Measurements from ENCODE around the gene OR10AG1.

OR10AG1 gene, protein sequence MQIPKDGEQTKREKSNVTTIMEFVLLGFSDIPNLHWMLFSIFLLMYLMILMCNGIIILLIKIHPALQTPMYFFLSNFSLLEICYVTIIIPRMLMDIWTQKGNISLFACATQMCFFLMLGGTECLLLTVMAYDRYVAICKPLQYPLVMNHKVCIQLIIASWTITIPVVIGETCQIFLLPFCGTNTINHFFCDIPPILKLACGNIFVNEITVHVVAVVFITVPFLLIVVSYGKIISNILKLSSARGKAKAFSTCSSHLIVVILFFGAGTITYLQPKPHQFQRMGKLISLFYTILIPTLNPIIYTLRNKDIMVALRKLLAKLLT

DNA sequence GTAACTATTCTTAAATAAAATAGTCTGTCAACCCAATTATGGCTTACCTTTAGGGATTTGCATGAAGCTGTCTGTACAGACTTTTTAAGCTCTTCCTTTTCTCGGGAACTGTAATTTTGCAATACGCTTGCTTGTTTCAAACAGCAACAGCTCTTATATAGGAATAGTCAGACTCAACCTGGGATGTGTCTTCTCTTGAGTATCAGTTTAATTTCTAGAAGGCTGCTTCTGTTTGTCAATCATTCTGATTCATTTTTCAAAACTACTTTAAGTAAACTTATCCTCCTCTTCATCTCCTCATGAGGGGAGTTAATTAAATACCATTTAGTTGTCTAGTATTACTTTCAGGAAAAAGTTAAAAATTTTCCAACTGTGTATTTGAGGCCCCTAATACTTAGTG, at the start of gene OR10AG1:
OR10AG1 (minus strand) TSS at position 101 of the 400 bp plus-strand sequence; CDS start at position 63, 38 bp downstream.
- DNase-seq (ENCODE audit: low read depth, low spot score): no peak

DNA sequence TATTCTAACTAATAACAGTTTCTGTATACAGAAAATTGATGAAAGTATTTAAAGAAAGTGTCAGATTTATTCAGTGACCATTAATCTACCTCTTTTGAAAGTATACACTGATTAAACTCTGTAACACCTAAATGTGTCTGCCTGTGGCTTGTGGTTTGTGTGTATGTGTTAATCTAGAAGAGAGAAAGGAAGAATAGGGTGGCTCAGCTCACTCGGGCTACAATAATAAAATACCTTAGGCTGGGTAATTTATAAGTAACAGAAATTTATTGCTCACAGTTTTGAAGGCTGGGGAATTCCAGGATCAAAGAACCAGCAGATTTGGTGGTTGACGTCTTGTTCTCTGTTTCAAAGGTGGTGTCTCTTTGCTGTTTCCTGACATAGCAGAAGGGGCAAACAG, 44.1 kb upstream of the OR10AG1 start:
- DNase-seq (ENCODE audit: low read depth, low spot score): no peak

DNA sequence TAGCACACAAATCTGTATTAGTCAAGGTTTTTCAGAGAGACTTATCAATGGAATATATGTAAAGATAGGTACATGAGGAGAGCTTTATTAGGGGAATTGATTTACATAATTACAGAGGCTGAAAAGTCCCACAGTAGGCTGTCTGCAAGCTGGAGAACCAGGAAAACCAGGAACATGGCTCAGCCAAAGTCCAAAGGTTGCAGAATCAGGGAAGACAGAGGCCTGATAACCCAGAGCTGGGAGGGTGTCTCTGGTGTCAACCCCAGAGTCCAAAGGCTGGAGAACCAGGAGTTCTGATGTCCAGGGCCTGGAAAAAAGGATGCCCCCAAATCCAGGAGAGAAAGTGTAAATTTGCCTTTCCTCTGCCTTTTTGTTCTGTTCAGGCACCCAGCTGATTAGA, 41.0 kb upstream of the OR10AG1 start:
- no peak for DNase-seq (ENCODE audit: low read depth, low spot score)

DNA sequence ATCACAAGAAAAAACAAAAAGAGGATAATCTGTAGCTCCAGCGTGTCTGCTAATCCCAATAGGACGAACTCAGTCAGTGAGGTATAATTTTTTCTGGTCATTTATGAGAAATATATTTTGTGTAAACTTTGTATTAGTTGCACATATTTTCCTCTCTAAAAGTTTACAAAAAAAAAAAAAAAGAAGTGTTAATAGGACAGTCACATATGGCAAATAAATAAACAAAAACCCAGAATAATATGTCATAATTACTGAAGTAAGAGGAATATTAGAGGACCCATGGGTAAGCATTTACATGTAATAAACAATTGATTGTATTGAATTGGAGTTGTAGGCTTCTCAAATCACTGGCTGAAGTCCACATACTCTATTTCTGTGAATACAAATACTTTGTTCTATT, 24.8 kb upstream of the OR10AG1 start, which contains the start of gene OR5F1:
OR5F1 (minus strand) TSS at position 101 of the 400 bp plus-strand sequence; CDS start at position 101, 0 bp downstream.
- DNase-seq (ENCODE audit: low read depth, low spot score): no peak

DNA sequence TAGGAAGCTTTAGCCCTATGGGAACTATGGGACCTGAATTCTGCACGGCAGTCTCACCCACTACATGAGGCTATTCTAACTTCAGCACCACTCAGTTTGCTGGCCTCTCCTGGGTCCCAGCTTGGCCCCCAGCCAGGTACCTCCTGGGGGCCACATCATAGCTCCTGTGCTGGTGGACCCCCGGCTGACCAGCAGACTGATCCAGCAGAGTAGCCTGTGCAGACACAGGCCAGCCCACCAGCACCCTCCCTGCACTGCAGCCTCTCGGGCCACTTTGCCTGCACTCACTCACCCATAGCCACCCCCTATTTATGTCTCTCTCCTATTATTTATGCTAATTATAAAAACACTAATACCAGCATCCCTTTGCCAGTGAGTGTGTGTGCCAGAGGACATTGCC, 1.2 kb upstream of the OR10AG1 start:
- no peak for DNase-seq (ENCODE audit: low read depth, low spot score)

DNA sequence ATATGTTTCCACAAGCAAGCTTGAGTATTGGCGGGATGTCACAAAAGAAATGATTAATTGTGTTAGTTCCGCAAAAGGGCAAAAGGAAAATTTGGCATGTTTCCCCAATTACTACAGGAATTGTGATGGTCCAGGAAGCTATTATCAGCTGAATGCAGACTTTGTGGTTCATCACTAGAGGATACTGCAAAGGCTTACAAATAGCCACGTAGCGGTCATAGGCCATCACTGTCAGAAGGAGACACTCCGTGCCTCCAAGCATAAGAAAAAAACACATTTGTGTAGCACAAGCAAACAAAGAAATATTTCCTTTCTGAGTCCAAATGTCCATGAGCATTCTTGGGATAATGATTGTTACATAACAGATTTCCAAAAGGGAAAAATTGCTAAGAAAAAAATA, 1.8 kb downstream of the OR10AG1 start:
- DNase-seq (ENCODE audit: low read depth, low spot score): no peak

DNA sequence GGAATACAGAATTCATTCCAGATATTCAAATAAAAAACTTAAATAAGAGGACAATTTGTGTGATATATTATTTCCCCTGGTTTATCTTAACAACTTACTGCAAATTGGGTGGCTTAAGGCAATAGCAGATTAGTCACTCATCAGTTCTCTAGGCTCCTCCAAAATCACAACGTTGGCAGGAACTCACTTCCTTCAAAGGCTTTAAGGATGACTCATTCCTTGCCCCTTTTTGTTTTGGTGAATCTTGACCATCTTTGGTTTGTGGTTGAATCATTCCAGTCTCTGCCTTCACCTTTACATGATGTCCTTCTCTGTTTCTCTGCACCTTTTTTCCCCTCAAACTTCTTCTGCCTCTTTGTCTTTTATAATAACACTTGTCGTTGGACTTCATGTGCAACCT, 3.4 kb downstream of the OR10AG1 start:
- DNase-seq (ENCODE audit: low read depth, low spot score): no peak

DNA sequence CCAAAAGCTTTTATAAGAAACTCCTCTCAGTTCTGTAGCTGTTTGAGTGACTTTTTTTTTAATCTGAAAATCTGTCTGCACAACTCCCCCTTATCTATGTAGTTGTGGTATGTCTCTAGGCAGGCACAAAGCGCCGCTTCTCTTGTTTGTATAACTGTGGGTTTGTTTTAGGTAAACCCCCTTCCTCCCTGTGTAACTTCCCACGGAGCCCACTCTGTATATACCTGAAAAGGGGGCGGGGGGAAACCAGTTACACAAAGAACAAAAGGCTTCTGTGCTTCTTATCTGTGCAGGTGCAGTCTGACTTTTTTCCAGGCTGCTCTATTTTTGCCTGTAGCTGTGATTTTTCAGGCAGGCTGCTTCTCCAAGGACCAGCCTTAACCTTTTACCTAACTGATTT, 13.2 kb downstream of the OR10AG1 start:
- no peak for DNase-seq (ENCODE audit: low read depth, low spot score)

DNA sequence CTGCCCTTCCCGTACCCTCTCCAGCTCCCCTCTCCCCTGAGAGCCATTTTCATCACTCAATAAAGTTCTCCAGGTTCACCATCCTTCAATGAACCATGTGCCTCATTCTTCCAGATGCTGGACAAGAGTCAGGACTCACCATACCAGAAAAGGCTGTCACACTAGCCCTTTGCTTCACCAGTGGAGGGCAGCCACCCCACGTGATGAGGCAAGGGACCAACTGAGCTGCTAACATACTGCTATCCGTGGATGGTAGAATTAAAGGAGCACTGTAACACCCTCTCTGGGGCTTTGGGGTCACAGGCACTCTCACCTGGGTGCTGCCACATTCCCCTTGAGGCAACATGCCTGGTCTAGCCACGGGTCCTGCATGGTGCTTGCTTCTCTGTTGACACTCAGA, 20.4 kb downstream of the OR10AG1 start:
- no peak for DNase-seq (ENCODE audit: low read depth, low spot score)

DNA sequence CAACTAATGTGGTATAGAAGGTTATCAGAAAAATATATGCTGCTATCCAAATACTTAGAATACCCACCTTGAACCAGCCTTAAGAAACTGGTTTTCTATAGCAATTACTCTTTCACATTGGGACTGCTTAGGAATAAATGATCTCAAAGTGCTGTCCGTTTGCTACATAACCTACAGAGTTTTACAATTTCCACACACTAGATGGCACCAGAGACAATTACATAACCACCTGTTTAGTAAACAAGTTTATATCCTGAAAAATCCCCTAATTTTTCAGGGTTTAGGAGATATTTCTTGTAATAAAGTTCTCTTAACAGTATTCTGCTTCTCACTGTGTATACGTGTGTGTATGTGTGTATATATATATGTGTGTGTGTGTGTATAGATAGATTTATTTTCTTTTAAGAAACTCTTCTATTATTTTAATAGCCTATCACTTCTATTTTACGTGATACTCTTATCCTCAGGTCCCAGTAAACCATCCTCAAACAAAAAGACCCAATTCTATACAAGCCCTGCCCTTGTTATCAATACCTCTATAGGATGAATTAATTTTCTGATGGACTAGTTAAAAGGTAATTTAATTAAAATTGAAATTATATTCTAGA, 26.9 kb downstream of the OR10AG1 start:
- peak; percentile 13 for DNase-seq (ENCODE audit: low read depth, low spot score)

DNA sequence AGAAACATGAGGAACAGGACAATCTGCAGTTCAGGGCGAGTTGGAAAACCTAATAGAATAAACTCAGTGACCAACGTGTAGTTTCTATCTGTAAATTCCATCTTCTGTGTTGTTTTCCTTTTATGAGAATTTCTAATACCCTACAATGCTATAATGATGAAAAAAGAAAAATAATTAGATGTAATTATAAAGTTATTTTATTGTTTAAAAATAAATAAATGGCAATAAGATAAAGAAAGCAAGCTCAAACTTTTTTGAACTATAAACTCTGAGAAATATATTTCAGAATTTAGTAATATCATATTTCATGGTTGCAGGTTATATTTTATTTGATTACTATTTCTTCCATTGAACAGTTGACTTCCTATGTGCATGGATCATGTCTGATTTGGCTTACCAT, 33.4 kb downstream of the OR10AG1 start, which contains the start of gene OR5I1:
OR5I1 (minus strand) TSS at position 101 of the 400 bp plus-strand sequence; CDS start at position 101, 0 bp downstream.
- DNase-seq (ENCODE audit: low read depth, low spot score): no peak

DNA sequence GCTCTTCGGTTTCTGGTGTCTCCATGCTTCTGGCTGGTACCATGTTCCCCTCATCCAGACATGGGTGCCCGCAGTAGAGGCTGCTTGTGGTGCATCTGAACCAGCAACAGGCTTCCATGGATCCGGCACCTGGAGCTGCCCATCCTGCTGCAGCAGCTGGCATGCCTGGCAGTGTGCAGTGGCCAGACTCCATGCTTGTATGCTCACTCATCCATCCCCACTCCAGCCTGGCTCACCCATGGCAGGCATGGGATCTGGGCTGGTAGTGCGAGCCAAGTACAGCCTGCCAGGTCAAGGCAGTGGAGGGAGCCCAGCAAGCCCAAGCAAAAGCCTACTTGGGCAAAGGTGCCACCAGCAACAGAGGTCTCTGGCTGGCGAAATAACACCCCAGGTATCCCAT, 49.2 kb downstream of the OR10AG1 start:
- DNase-seq (ENCODE audit: low read depth, low spot score): no peak

Measured in astrocyte of the hippocampus (primary cell).